ENCODE measurements around the gene CSH1.
"Not testable (repeated sequence)": the region's sequence is repeated elsewhere in the genome, so short reads cannot be mapped to it uniquely, and the experiment has no call there.

Gene CSH1

GRCh38 chr17:63898899-63899798, 2.8 kb upstream of the CSH1 start:
- not testable (repeated sequence) for DNase-seq

- DNase-seq = not testable (repeated sequence)
Observed at GRCh38 chr17:63894821-63895220, 1.6 kb downstream of the CSH1 start.

- not testable (repeated sequence) for DNase-seq
Observed at GRCh38 chr17:63894021-63894420, 2.4 kb downstream of the CSH1 start.

- not testable (repeated sequence) for DNase-seq
Observed at GRCh38 chr17:63892316-63893037, 3.9 kb downstream of the CSH1 start.

GRCh38 chr17:63889026-63889848, 7.1 kb downstream of the CSH1 start:
- peak; percentile 33 for DNase-seq

- not testable (repeated sequence) for DNase-seq
Observed at GRCh38 chr17:63885119-63885518, 11.3 kb downstream of the CSH1 start.

GRCh38 chr17:63882626-63883126, 13.7 kb downstream of the CSH1 start:
- DNase-seq = not testable (repeated sequence)

GRCh38 chr17:63881935-63882601, 14.3 kb downstream of the CSH1 start, which contains the start of gene GH2:
TSS of gene GH2 (minus strand) at chr17:63881944. CDS start at chr17:63881801, 143 bp downstream.
- DNase-seq = peak; percentile 45

GRCh38 chr17:63881337-63881736, 15.0 kb downstream of the CSH1 start:
- not testable (repeated sequence) for DNase-seq

GRCh38 chr17:63880706-63881105, 15.7 kb downstream of the CSH1 start:
- no peak for DNase-seq

GRCh38 chr17:63878413-63878812, 18.0 kb downstream of the CSH1 start:
- not testable (repeated sequence) for DNase-seq

GRCh38 chr17:63874693-63875092, 21.7 kb downstream of the CSH1 start:
- DNase-seq = not testable (repeated sequence)

GRCh38 chr17:63874061-63874626, 22.2 kb downstream of the CSH1 start:
- not testable (repeated sequence) for DNase-seq

- DNase-seq = not testable (repeated sequence)
Observed at GRCh38 chr17:63873577-63873976, 22.8 kb downstream of the CSH1 start, which contains the start of gene CSH2. TSS of gene CSH2 (minus strand) at chr17:63873677. CDS start at chr17:63873614, 63 bp downstream.

GRCh38 chr17:63871646-63872365, 24.6 kb downstream of the CSH1 start:
- not testable (repeated sequence) for DNase-seq

GRCh38 chr17:63870292-63870665, 26.1 kb downstream of the CSH1 start:
- DNase-seq = not testable (repeated sequence)

GRCh38 chr17:63869491-63870291, 26.7 kb downstream of the CSH1 start:
- DNase-seq = not testable (repeated sequence)

GRCh38 chr17:63866625-63867024, 29.7 kb downstream of the CSH1 start:
- DNase-seq = not testable (repeated sequence)

GRCh38 chr17:63859257-63859656, 37.1 kb downstream of the CSH1 start:
- no peak for DNase-seq

GRCh38 chr17:63856425-63856824, 39.9 kb downstream of the CSH1 start:
- not testable (repeated sequence) for DNase-seq

Measured in right hindlimb (tissue), 1 donor.